HEK293 (cell line): ENCODE data around the gene CDC14B.
"Not testable (repeated sequence)": the region's sequence is repeated elsewhere in the genome, so short reads cannot be mapped to it uniquely, and the experiment has no call there.

Experiments
- CTCF ChIA-PET: fragments of 350-600 bp; formaldehyde crosslinking; extraction: SDS; loops from one replicate; lab custom pipeline; 2021; ENCODE audit warnings: antibody characterized with exemption; lab: Yijun Ruan, JAX
- POLR2A ChIA-PET: fragments of 300-600 bp; formaldehyde crosslinking; extraction: SDS; loops from one replicate; lab custom pipeline; 2020; ENCODE audit warnings: antibody characterized with exemption, inconsistent platforms; lab: Yijun Ruan, JAX
- H3K27ac ChIP-seq: fragments of 200-500 bp; sonication (Bioruptor generic); 2 replicates; pipeline ENCODE4 v1.5.1; 2014; ENCODE audit warnings: low read depth, low read length, control low read depth, inconsistent platforms; ENCODE audit errors: extremely low read depth
- H3K36me3 ChIP-seq, 2 experiments: fragments of 200-500 bp in 1 of 2; sonication (Bioruptor generic) in 1 of 2; 1 replicate in 1 of 2; 2 replicates in 1 of 2; pipeline ENCODE4 v1.5.1; 2014 to 2017; ENCODE audit warnings: inconsistent platforms in 2 of 2, low read length in 2 of 2; ENCODE audit not compliant: control insufficient read depth in 2 of 2, insufficient read depth in 1 of 2
- H3K4me1 ChIP-seq: fragments of 200-500 bp; sonication (Bioruptor generic); 2 replicates; pipeline ENCODE4 v1.5.1; 2014; ENCODE audit warnings: mild to moderate bottlenecking, low read length, inconsistent platforms; ENCODE audit not compliant: control insufficient read depth, insufficient read depth
- H3K4me3 ChIP-seq: 2 replicates; pipeline ENCODE4 v1.5.1; 2011; ENCODE audit warnings: low read depth, mild to moderate bottlenecking, control low read depth, low read length, moderate library complexity
- H3K9me3 ChIP-seq: fragments of 200-500 bp; sonication (Bioruptor generic); 2 replicates; pipeline ENCODE4 v1.5.1; 2014; ENCODE audit warnings: low read depth, low read length, inconsistent platforms; ENCODE audit not compliant: control insufficient read depth, insufficient read depth
- ELK4 ChIP-seq: IDR thresholded peaks from 2 replicates; pipeline ENCODE4 v1.6.1; 2011; ENCODE audit warnings: mild to moderate bottlenecking, low read depth, low read length, borderline replicate concordance
- HOXA7 ChIP-seq: sonication (generic); formaldehyde crosslinking; IDR thresholded peaks from 2 replicates; pipeline ENCODE4 v1.8.1; 2022; ENCODE audit warnings: missing genetic modification reagents, borderline replicate concordance
- OSR2 ChIP-seq: fragments of 450-650 bp; formaldehyde crosslinking; IDR thresholded peaks from 2 replicates; pipeline ENCODE4 v1.5.1; 2016; ENCODE audit warnings: missing biosample characterization, missing genetic modification characterization
- OVOL3 ChIP-seq: fragments of 450-650 bp; formaldehyde crosslinking; IDR thresholded peaks from 2 replicates; pipeline ENCODE4 v1.5.1; 2016; ENCODE audit warnings: missing biosample characterization, missing genetic modification characterization
- PRDM1 ChIP-seq: fragments of 450-650 bp; formaldehyde crosslinking; IDR thresholded peaks from 2 replicates; pipeline ENCODE4; 2016; ENCODE audit warnings: missing biosample characterization, missing genetic modification characterization
- PRDM10 ChIP-seq: fragments of 450-650 bp; formaldehyde crosslinking; IDR thresholded peaks from 2 replicates; pipeline ENCODE4 v1.5.1; 2016; ENCODE audit warnings: missing biosample characterization, missing genetic modification characterization
- SCRT2 ChIP-seq: fragments of 450-650 bp; formaldehyde crosslinking; IDR thresholded peaks from 2 replicates; pipeline ENCODE4 v1.5.1; 2016; ENCODE audit warnings: missing biosample characterization, missing genetic modification characterization
- SETDB1 ChIP-seq: IDR thresholded peaks from one replicate; pipeline ENCODE4 v1.6.1; 2017; ENCODE audit warnings: mild to moderate bottlenecking, low read length, moderate library complexity, mixed read lengths; ENCODE audit not compliant: insufficient read length
- ZIC2 ChIP-seq: fragments of 450-650 bp; formaldehyde crosslinking; IDR thresholded peaks from 2 replicates; pipeline ENCODE4 v1.5.1; 2016; ENCODE audit warnings: missing biosample characterization, missing genetic modification characterization
- ZNF132 ChIP-seq: fragments of 450-650 bp; formaldehyde crosslinking; IDR thresholded peaks from 2 replicates; pipeline ENCODE4 v1.5.1; 2017; ENCODE audit warnings: missing biosample characterization, missing genetic modification characterization, borderline replicate concordance
- ZNF394 ChIP-seq: fragments of 450-650 bp; formaldehyde crosslinking; IDR thresholded peaks from 2 replicates; pipeline ENCODE4 v1.5.1; 2016; ENCODE audit warnings: missing biosample characterization, missing genetic modification characterization, mild to moderate bottlenecking, moderate library complexity, borderline replicate concordance
- ZNF449 ChIP-seq: fragments of 450-650 bp; formaldehyde crosslinking; IDR thresholded peaks from 2 replicates; pipeline ENCODE4 v1.5.1; 2017; ENCODE audit warnings: missing biosample characterization, mild to moderate bottlenecking, missing genetic modification characterization, moderate library complexity
- ZNF629 ChIP-seq: fragments of 450-650 bp; formaldehyde crosslinking; IDR thresholded peaks from 2 replicates; pipeline ENCODE4 v1.5.1; 2017; ENCODE audit warnings: missing biosample characterization, missing genetic modification characterization

The CDC14B gene

GRCh38 chr9:96587338-96588315 lies 32.0 kb downstream of the CDC14B start:
- Histone ChIP-seq H3K4me1 (no peaks in the 10 kb centered on the region), H3K9me3 (no peaks in the 10 kb centered on the region), H3K27ac (no peak overlapping the region), H3K36me3 (no peaks in the 10 kb centered on the region), H3K4me3 (no peak overlapping the region)
- POLR2A ChIA-PET: no interaction called here
- TF ChIP-seq SCRT2 (tag by site-specific recombination) (peak; percentile 69), PRDM1 (0 out of 2 replicates have a peak, but pooled peaks have one; percentile 10), ZIC2 (tag by site-specific recombination) (peak; percentile 23; the same call in 1 of the 2 replicates), ZNF394 (no peak), OSR2 (peak; percentile 35; the same call in 1 of the 2 replicates), SETDB1 (no peak), OVOL3 (tag by site-specific recombination) (no peak), ZNF132 (tag by site-specific recombination) (no peak), ELK4 (no peak), PRDM10 (tag by site-specific recombination) (0 out of 2 replicates have a peak, but pooled peaks have one; percentile 10), ZNF449 (tag by site-specific recombination) (peak; percentile 59; the same call in 1 of the 2 replicates)
- CTCF ChIA-PET: interaction anchor here (0.6 kb wide), 1 partner anchor 10 kb away, joined by 3 read pairs; no protein-coding TSS in a partner anchor

GRCh38 chr9:96585426-96585825 lies 34.2 kb downstream of the CDC14B start:
- no peak overlapping the region for H3K4me3 ChIP-seq
- H3K27ac ChIP-seq: no peak overlapping the region
- H3K36me3 ChIP-seq: no peaks in the 10 kb centered on the region
- 0 out of 2 replicates have a peak, but pooled peaks cover 3% of the 10 kb centered on the region for H3K4me1 ChIP-seq
- POLR2A ChIA-PET: no interaction called here
- no peaks in the 10 kb centered on the region for H3K9me3 ChIP-seq
- CTCF ChIA-PET: no interaction called here
- no peak for TF ChIP-seq HOXA7 (CRISPR knock-in tag)

GRCh38 chr9:96582199-96582598 lies 37.4 kb downstream of the CDC14B start:
- not testable (repeated sequence) for H3K36me3 ChIP-seq, H3K4me1 ChIP-seq, H3K27ac ChIP-seq, H3K4me3 ChIP-seq
- TF ChIP-seq ZNF629 (tag by site-specific recombination): peak; percentile 17; the same call in 1 of the 2 replicates
- TF ChIP-seq, all 188 proteins: peak for 1; not testable (repeated sequence) for 187
- H3K9me3 ChIP-seq, POLR2A ChIA-PET, CTCF ChIA-PET: not testable (repeated sequence)
